Tibial nerve (tissue), 4 donors: Measurements from ENCODE around the gene CASZ1.

Source experiments
- EP300 ChIP-seq, 2 donors: sonication (generic); formaldehyde crosslinking; IDR thresholded peaks; one replicate each; pipeline ENCODE4 v1.6.1; 2017; ENCODE audit warnings: antibody characterized with exemption in 2 of 2, mild to moderate bottlenecking in 1 of 2
- POLR2A ChIP-seq, 2 donors: fragments of 450-650 bp; IDR thresholded peaks; one replicate each; pipeline ENCODE4 v1.6.1; 2017; ENCODE audit warnings: antibody characterized with exemption in 2 of 2, mild to moderate bottlenecking in 2 of 2, moderate library complexity in 2 of 2
- TF ChIP-seq, protein P1 (sequence below), 5 experiments: fragments of 200-600 bp in 3 of 5; fragments of 450-650 bp in 2 of 5; sonication (generic) in 3 of 5; IDR thresholded peaks; one replicate each; pipeline ENCODE4 v1.5.1; 2016 to 2019; ENCODE audit warnings: antibody characterized with exemption in 5 of 5, mild to moderate bottlenecking in 3 of 5, moderate library complexity in 2 of 5

DNA sequence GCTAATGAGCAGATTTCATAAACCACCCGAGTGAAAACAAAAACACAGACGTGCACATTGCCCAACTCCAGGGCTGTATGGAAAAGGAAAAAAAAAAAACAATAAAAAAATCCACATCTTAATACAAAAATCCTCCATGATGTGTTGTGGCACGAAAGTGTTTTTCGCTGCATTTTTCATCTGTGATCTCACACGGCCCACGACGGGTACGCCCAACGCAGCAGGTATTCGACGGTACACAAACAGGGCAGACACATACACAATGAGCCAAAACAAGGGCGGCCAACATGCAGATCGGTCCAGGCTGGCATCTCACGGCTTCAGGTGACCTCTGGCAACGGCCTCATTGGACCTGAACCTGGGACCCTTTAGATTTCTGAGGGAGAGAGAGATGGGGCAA is 31.1 kb downstream of the CASZ1 start:
- TF ChIP-seq, protein P1, sequence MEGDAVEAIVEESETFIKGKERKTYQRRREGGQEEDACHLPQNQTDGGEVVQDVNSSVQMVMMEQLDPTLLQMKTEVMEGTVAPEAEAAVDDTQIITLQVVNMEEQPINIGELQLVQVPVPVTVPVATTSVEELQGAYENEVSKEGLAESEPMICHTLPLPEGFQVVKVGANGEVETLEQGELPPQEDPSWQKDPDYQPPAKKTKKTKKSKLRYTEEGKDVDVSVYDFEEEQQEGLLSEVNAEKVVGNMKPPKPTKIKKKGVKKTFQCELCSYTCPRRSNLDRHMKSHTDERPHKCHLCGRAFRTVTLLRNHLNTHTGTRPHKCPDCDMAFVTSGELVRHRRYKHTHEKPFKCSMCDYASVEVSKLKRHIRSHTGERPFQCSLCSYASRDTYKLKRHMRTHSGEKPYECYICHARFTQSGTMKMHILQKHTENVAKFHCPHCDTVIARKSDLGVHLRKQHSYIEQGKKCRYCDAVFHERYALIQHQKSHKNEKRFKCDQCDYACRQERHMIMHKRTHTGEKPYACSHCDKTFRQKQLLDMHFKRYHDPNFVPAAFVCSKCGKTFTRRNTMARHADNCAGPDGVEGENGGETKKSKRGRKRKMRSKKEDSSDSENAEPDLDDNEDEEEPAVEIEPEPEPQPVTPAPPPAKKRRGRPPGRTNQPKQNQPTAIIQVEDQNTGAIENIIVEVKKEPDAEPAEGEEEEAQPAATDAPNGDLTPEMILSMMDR (IDR thresholded peaks at IDR 0.05), result no peak
- TF ChIP-seq POLR2A (IDR thresholded peaks at IDR 0.05), result no peak
- TF ChIP-seq EP300 (IDR thresholded peaks at IDR 0.05), result no peak
